Stimulated activated CD8-positive, alpha-beta memory T cell treated with anti-CD3 and anti-CD28 coated beads, Interleukin-2, amount 100 ng/mL, for 1 hour (primary cell): ENCODE measurements around the gene HMGA1.

Source experiments
- DNase-seq, 2 donors: peaks; one replicate each; pipeline ENCODE4 v3.0.0-alpha.2; 2020; ENCODE audit warnings: low read depth in 2 of 2

The HMGA1 gene

GRCh38 chr6:34292954-34293353 lies 56.3 kb downstream of the HMGA1 start:
- DNase-seq = no peak

- DNase-seq = no peak
Measured at GRCh38 chr6:34295721-34296120, 59.0 kb downstream of the HMGA1 start.
